ENCODE results near the gene AJM1. TPM values are rescaled to one million over a fixed set of nuclear protein-coding genes. Genes with fewer than 3 reads are reported as not detected.
A peak's percentile ranks its signal among the peaks of the same experiment; 100 is the strongest.

Gene AJM1
- total RNA-seq, 1 experiment from 2014 or later: 2.9 TPM

DNA sequence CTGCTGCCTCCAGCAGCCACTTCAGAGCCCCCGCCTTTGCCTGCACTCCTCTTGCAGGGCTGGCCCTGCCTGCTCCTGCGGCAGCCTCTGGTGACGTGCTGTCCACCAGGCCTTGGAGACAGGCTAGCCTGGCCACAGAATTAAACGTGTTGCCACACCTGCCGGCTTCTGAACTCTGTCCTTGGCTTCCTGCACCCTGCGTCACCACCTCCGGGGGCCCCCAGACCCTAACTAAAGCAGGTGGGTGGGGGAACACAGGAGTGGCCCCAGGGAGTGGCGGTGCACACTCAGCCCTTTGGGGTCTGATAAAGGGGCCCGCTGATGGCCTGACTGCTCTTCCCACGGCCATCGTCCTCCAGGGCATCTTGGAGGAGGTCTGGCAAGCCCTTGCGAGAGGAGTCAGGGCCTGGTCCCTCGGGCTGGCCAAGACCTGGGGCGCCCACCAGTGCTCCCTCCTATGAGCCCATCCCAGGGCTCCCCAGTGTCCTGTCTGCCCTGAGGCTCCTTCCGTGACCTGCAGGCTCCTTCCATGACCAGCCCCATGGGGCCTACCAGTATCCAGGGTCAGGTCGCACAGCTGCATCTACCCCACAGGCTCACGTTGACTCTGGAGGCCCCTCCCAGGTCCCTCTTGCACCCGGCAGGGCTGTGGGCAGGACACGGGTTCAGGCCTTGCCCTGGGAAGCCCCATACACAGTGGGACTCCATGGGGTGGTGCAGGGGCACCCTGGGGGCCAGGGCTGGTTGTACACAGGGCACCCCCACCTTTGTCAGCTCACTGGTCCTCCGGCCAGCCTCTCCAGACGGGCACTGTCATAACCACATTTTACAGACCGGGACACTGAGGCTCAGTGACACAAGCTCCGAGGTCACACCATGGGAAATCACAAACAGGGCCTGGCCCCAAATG lies 8.8 kb downstream of the AJM1 start:
- CTCF ChIA-PET: no interaction called here
- H3K4me3 Mint-ChIP-seq (ENCODE audit: low read depth, unreplicated experiment): no peak overlapping the region
- H3K36me3 Mint-ChIP-seq (ENCODE audit: insufficient read depth, unreplicated experiment): peaks cover 64% of the 10 kb centered on the region
- H3K27me3 Mint-ChIP-seq (ENCODE audit: unreplicated experiment): no peaks in the 10 kb centered on the region
- BruUV-seq (replicated peaks): no TSS peak
- H3K9me3 Mint-ChIP-seq (ENCODE audit: low read depth, unreplicated experiment): no peaks in the 10 kb centered on the region
- intact Hi-C loops (cut with micrococcal nuclease; ENCODE audit: unreplicated experiment): no loop called here
- peak overlapping the region; percentile 98 for H3K27ac Mint-ChIP-seq (ENCODE audit: unreplicated experiment)
- no peak for DNase-seq
- H3K4me1 Mint-ChIP-seq (ENCODE audit: low read depth, unreplicated experiment): peaks cover 5% of the 10 kb centered on the region
- TF ChIP-seq, protein P1, sequence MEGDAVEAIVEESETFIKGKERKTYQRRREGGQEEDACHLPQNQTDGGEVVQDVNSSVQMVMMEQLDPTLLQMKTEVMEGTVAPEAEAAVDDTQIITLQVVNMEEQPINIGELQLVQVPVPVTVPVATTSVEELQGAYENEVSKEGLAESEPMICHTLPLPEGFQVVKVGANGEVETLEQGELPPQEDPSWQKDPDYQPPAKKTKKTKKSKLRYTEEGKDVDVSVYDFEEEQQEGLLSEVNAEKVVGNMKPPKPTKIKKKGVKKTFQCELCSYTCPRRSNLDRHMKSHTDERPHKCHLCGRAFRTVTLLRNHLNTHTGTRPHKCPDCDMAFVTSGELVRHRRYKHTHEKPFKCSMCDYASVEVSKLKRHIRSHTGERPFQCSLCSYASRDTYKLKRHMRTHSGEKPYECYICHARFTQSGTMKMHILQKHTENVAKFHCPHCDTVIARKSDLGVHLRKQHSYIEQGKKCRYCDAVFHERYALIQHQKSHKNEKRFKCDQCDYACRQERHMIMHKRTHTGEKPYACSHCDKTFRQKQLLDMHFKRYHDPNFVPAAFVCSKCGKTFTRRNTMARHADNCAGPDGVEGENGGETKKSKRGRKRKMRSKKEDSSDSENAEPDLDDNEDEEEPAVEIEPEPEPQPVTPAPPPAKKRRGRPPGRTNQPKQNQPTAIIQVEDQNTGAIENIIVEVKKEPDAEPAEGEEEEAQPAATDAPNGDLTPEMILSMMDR (IDR thresholded peaks at IDR 0.05; ENCODE audit: unreplicated experiment): no peak

DNA sequence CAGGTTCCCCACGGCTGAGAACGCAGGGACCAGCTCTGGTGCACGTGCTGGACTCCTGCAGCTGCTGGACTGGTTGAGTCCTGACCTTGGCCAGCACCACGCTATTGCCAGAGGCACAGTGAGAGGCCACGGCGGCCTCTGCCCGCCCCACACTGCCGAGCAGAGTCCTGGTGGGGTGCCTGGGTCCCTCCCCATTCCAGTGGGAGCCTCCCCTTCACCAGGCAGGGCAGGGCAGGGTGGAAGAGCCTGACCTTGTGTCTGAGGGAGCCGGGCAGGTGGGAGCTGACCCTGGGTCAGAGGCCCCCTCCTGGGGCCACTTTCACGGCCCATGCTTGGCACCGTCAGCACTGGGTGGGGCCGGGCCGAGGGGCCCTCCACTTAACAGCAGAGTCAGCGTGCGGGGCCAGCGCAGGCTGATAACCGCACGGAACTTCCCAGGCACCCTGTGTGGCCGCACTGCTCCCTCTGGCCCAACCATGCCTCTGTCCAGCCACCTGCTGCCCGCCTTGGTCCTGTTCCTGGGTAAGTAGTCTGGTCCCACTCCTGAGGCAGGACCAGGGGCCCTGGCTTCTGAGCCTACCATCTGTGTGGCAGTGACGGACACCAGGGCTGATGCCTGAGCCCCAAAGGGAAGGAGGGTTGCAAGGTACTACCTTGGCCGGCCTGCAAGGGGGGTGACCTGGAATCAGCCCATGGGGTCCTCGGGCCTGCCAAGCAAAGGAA lies 9.8 kb downstream of the AJM1 start, which contains the start of gene MAMDC4:
Gene MAMDC4, plus strand, starts transcription at position 406 of the 723 bp plus-strand sequence. Its CDS starts 71 bp downstream, at position 477.
- Mint-ChIP-seq H3K4me3 (ENCODE audit: low read depth, unreplicated experiment) (no peak within 1 kb of the TSS), H3K9me3 (ENCODE audit: low read depth, unreplicated experiment) (no peaks in the 10 kb centered on the region), H3K27ac (ENCODE audit: unreplicated experiment) (no peak within 1 kb of the TSS), H3K36me3 (ENCODE audit: insufficient read depth, unreplicated experiment) (peaks cover 55% of the 10 kb centered on the region), H3K27me3 (ENCODE audit: unreplicated experiment) (no peaks in the 10 kb centered on the region), H3K4me1 (ENCODE audit: low read depth, unreplicated experiment) (peaks cover 5% of the 10 kb centered on the region)
- BruUV-seq (replicated peaks): no TSS peak
- CTCF ChIA-PET: no interaction called here
- intact Hi-C loops (cut with micrococcal nuclease; ENCODE audit: unreplicated experiment): no loop called here
- DNase-seq: no peak
- TF ChIP-seq, protein P1 (IDR thresholded peaks at IDR 0.05; ENCODE audit: unreplicated experiment): no peak

DNA sequence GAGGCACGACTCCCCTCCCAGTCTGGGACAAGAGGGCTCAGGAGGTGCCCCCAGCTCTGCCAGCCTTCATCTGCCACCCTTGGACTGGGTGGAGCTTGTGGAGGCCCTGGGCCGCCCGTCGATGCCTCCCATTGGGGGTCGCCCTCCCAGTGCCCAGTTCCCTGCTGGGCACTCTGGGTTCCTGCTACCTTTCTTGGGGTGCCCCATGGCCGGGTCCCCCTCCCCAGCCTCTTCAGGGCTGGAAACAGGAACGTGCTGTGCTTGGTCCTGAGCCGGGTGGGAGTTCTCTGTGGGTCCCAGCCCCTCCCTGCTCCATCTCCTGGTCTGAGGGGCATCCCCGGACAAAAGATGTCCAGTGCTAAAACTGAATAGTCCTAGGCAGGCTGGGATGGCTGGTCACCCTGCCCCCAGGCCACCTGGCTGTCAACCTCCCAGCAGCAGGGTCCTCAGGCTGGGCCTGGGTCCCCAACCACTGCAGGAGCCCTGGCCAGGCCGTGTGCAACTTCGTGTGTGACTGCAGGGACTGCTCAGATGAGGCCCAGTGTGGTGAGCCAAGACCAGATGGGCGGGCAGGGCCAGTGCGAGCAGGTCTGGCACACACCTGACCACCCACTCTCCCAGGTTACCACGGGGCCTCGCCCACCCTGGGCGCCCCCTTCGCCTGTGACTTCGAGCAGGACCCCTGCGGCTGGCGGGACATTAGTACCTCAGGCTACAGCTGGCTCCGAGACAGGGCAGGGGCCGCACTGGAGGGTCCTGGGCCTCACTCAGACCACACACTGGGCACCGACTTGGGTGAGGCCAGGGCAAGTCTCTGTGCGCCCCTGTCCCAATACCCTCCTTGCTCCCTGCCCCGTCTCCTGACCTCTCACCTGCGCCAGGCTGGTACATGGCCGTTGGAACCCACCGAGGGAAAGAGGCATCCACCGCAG lies 10.7 kb downstream of the AJM1 start:
- H3K27ac Mint-ChIP-seq (ENCODE audit: unreplicated experiment): no peak overlapping the region
- H3K4me1 Mint-ChIP-seq (ENCODE audit: low read depth, unreplicated experiment): peaks cover 2% of the 10 kb centered on the region
- intact Hi-C loops (cut with micrococcal nuclease; ENCODE audit: unreplicated experiment): no loop called here
- no peaks in the 10 kb centered on the region for H3K27me3 Mint-ChIP-seq (ENCODE audit: unreplicated experiment)
- DNase-seq: no peak
- TF ChIP-seq, protein P1 (IDR thresholded peaks at IDR 0.05; ENCODE audit: unreplicated experiment): no peak
- H3K36me3 Mint-ChIP-seq (ENCODE audit: insufficient read depth, unreplicated experiment): peaks cover 47% of the 10 kb centered on the region
- H3K4me3 Mint-ChIP-seq (ENCODE audit: low read depth, unreplicated experiment): no peak overlapping the region
- CTCF ChIA-PET: no interaction called here
- H3K9me3 Mint-ChIP-seq (ENCODE audit: low read depth, unreplicated experiment): no peaks in the 10 kb centered on the region
- no TSS peak for BruUV-seq (replicated peaks)

DNA sequence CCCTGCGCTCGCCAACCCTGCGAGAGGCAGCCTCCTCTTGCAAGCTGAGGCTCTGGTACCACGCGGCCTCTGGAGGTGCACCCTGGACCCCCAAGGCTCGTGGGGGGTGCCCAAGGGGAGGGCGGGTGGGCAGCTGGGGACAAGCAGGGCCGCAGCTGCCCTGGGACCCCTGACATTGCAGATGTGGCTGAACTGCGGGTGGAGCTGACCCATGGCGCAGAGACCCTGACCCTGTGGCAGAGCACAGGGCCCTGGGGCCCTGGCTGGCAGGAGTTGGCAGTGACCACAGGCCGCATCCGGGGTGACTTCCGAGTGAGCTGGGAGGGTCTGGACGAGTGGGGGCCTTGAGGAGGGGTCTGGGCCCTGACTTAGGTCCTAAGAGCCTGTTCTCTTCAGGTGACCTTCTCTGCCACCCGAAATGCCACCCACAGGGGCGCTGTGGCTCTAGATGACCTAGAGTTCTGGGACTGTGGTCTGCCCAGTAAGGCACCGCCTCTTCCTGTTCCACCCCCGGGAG lies 11.4 kb downstream of the AJM1 start:
- TF ChIP-seq, protein P1 (IDR thresholded peaks at IDR 0.05; ENCODE audit: unreplicated experiment): no peak
- DNase-seq: no peak
- no peaks in the 10 kb centered on the region for H3K4me1 Mint-ChIP-seq (ENCODE audit: low read depth, unreplicated experiment)

More for the DNA sequence above, 11.4 kb downstream of the AJM1 start:
- Mint-ChIP-seq H3K36me3 (ENCODE audit: insufficient read depth, unreplicated experiment) (peaks cover 40% of the 10 kb centered on the region), H3K27me3 (ENCODE audit: unreplicated experiment) (no peaks in the 10 kb centered on the region), H3K9me3 (ENCODE audit: low read depth, unreplicated experiment) (no peaks in the 10 kb centered on the region), H3K27ac (ENCODE audit: unreplicated experiment) (no peak overlapping the region), H3K4me3 (ENCODE audit: low read depth, unreplicated experiment) (no peak overlapping the region)
- no TSS peak for BruUV-seq (replicated peaks)
- intact Hi-C loops (cut with micrococcal nuclease; ENCODE audit: unreplicated experiment): no loop called here
- CTCF ChIA-PET: no interaction called here

Measured in Calu3 (cell line).